GM12878 (cell line): ENCODE data around the gene MAD1L1. TPM values are rescaled to one million over a fixed set of nuclear protein-coding genes. Genes with fewer than 3 reads are reported as not detected.
A peak's percentile ranks its signal among the peaks of the same experiment; 100 is the strongest.

Source experiments
- ATF3 ChIP-seq: IDR thresholded peaks from 2 replicates; pipeline ENCODE4 v1.6.1; 2011; ENCODE audit warnings: low read depth, mild to moderate bottlenecking, low read length, moderate library complexity, borderline replicate concordance; ENCODE audit errors: extremely low read depth
- CEBPB ChIP-seq, 2 experiments: fragments of 150-350 bp in 1 of 2; IDR thresholded peaks; 2 replicates each; pipeline ENCODE4 v1.6.1; 2012 to 2014; ENCODE audit warnings: low read depth in 2 of 2, low read length in 2 of 2, borderline replicate concordance in 1 of 2, inconsistent platforms in 1 of 2
- CEBPZ ChIP-seq: fragments of 150-350 bp; IDR thresholded peaks from 2 replicates; pipeline ENCODE4 v1.6.1; 2016; ENCODE audit warnings: low read depth, low read length
- CHD1 ChIP-seq: IDR thresholded peaks from 2 replicates; pipeline ENCODE4 v1.6.1; 2012; ENCODE audit warnings: low read depth, low read length, improper control_type of control experiment
- DPF2 ChIP-seq: fragments of 450-650 bp; IDR thresholded peaks from 2 replicates; pipeline ENCODE4 v1.6.1; 2017; ENCODE audit warnings: mild to moderate bottlenecking
- EED ChIP-seq: sonication (generic); IDR thresholded peaks from 2 replicates; pipeline ENCODE4 v1.6.1; 2016; ENCODE audit warnings: antibody characterized with exemption, low read depth
- FOS ChIP-seq: IDR thresholded peaks from 3 replicates; pipeline ENCODE4 v1.6.1; 2011; ENCODE audit warnings: borderline replicate concordance; ENCODE audit not compliant: insufficient read length; ENCODE audit errors: extremely low read depth
- GABPA ChIP-seq: IDR thresholded peaks from 2 replicates; pipeline ENCODE4 v1.6.1; 2014; ENCODE audit warnings: antibody characterized with exemption, low read depth, mild to moderate bottlenecking, inconsistent platforms
- IKZF1 ChIP-seq: fragments of 450-650 bp; conservative IDR thresholded peaks from 2 replicates; pipeline ENCODE4 v1.6.1; 2017; ENCODE audit warnings: antibody characterized with exemption, mild to moderate bottlenecking
- IRF3 ChIP-seq: fragments of 450-650 bp; IDR thresholded peaks from 2 replicates; pipeline ENCODE4 v1.6.1; 2014; ENCODE audit warnings: mild to moderate bottlenecking
- IRF4 ChIP-seq: IDR thresholded peaks from 2 replicates; pipeline ENCODE4 v1.6.1; 2011; ENCODE audit warnings: low read depth, low read length
- LARP7 ChIP-seq: fragments of 450-650 bp; IDR thresholded peaks from 2 replicates; pipeline ENCODE4 v1.6.1; 2017; ENCODE audit warnings: mild to moderate bottlenecking
- NFIC ChIP-seq: IDR thresholded peaks from 2 replicates; pipeline ENCODE4 v1.6.1; 2012; ENCODE audit warnings: low read depth, mild to moderate bottlenecking, inconsistent platforms, low read length, moderate library complexity
- POLR2AphosphoS5 ChIP-seq: IDR thresholded peaks from 2 replicates; pipeline ENCODE4 v1.6.1; 2011; ENCODE audit warnings: mild to moderate bottlenecking, low read length, inconsistent platforms
- POU2F2 ChIP-seq: IDR thresholded peaks from 3 replicates; pipeline ENCODE4 v1.6.1; 2011; ENCODE audit warnings: low read depth, mild to moderate bottlenecking, low read length, borderline replicate concordance
- SMAD1 ChIP-seq: fragments of 450-650 bp; IDR thresholded peaks from 2 replicates; pipeline ENCODE4 v1.6.1; 2018; ENCODE audit warnings: mild to moderate bottlenecking, low read depth; ENCODE audit not compliant: partially characterized antibody
- STAT1 ChIP-seq: fragments of 450-650 bp; conservative IDR thresholded peaks from 2 replicates; pipeline ENCODE4 v1.6.1; 2014; ENCODE audit warnings: antibody characterized with exemption, mild to moderate bottlenecking
- TBL1XR1 ChIP-seq: IDR thresholded peaks from 2 replicates; pipeline ENCODE4 v1.6.1; 2012; ENCODE audit warnings: low read depth, low read length, improper control_type of control experiment
- TCF3 ChIP-seq: IDR thresholded peaks from 2 replicates; pipeline ENCODE4 v1.6.1; 2012; ENCODE audit warnings: low read depth, mild to moderate bottlenecking, low read length, borderline replicate concordance; ENCODE audit not compliant: insufficient read depth
- ZNF24 ChIP-seq: fragments of 450-650 bp; IDR thresholded peaks from 2 replicates; pipeline ENCODE4 v1.6.1; 2017; ENCODE audit warnings: antibody characterized with exemption, mild to moderate bottlenecking
- polyA plus RNA-seq, 11 experiments: library from polyadenylated mRNA; depleted of rRNA in 4 of 11; unstranded in 6 of 11; stranded (reverse) in 5 of 11; fragments of >200 nt; fragmentation: Nextera tagmentation in 4 of 11; fragmentation: Illumina TruSeq in 1 of 11; extraction: Ambion mirVana in 4 of 11; extraction: Trizol in 1 of 11; gene quantifications; 1 replicate in 1 of 11; 2 replicates in 10 of 11; pipeline versions ENCODE4 v1.2.1 to v1.2.3, GENCODE V29; 2011 to 2016; ENCODE audit warnings: inconsistent platforms in 2 of 11, missing spikeins in 2 of 11, low read depth in 1 of 11
- total RNA-seq, 4 experiments: library from RNA; depleted of rRNA in 3 of 4; stranded (reverse); fragments of >200 nt in 3 of 4; fragmentation: Illumina TruSeq in 1 of 4; extraction: Trizol in 1 of 4; gene quantifications; 2 replicates each; pipeline versions ENCODE4 v1.2.1 to v1.2.3, GENCODE V29; 2013 to 2021
- TF ChIP-seq, protein P1 (sequence below): fragments of 450-650 bp; IDR thresholded peaks from 2 replicates; pipeline ENCODE4 v1.6.1; 2017; ENCODE audit warnings: mild to moderate bottlenecking, moderate library complexity

MAD1L1 gene
- total and polyA plus RNA-seq, 10 of the 15 experiments (the other 5 are each of a cell fraction or from before 2014, with no cell fraction given) = 2.2 to 76.8 (median 38.3) TPM

GRCh38 chr7:2209146-2209960 lies 23.4 kb downstream of the MAD1L1 start (continued):
- TF ChIP-seq CEBPZ (no peak), TBL1XR1 (peak; percentile 61; the same call in 1 of the 2 replicates), IRF3 (0 out of 2 replicates have a peak, but pooled peaks have one; percentile 20), NFIC (peak; percentile 72; the same call in 1 of the 2 replicates), POLR2AphosphoS5 (0 out of 2 replicates have a peak, but pooled peaks have one; percentile 33), POU2F2 (0 out of 3 replicates have a peak, but pooled peaks have one; percentile 48), TCF3 (0 out of 2 replicates have a peak, but pooled peaks have one; percentile 22), EED (peak; percentile 65), FOS (no peak), IKZF1 (peak; percentile 60), CEBPB (IDR thresholded peaks at IDR 0.05; ENCODE audit: borderline replicate concordance in 1 of 2, low read depth in 2 of 2, low read length in 2 of 2) (no peak), LARP7 (0 out of 2 replicates have a peak, but pooled peaks have one; percentile 37), STAT1 (no peak), CHD1 (no peak), ATF3 (no peak), SMAD1 (no peak), ZNF24 (0 out of 2 replicates have a peak, but pooled peaks have one; percentile 11), IRF4 (no peak), GABPA (no peak), DPF2 (peak; percentile 52; the same call in 1 of the 2 replicates)
- TF ChIP-seq, protein P1, sequence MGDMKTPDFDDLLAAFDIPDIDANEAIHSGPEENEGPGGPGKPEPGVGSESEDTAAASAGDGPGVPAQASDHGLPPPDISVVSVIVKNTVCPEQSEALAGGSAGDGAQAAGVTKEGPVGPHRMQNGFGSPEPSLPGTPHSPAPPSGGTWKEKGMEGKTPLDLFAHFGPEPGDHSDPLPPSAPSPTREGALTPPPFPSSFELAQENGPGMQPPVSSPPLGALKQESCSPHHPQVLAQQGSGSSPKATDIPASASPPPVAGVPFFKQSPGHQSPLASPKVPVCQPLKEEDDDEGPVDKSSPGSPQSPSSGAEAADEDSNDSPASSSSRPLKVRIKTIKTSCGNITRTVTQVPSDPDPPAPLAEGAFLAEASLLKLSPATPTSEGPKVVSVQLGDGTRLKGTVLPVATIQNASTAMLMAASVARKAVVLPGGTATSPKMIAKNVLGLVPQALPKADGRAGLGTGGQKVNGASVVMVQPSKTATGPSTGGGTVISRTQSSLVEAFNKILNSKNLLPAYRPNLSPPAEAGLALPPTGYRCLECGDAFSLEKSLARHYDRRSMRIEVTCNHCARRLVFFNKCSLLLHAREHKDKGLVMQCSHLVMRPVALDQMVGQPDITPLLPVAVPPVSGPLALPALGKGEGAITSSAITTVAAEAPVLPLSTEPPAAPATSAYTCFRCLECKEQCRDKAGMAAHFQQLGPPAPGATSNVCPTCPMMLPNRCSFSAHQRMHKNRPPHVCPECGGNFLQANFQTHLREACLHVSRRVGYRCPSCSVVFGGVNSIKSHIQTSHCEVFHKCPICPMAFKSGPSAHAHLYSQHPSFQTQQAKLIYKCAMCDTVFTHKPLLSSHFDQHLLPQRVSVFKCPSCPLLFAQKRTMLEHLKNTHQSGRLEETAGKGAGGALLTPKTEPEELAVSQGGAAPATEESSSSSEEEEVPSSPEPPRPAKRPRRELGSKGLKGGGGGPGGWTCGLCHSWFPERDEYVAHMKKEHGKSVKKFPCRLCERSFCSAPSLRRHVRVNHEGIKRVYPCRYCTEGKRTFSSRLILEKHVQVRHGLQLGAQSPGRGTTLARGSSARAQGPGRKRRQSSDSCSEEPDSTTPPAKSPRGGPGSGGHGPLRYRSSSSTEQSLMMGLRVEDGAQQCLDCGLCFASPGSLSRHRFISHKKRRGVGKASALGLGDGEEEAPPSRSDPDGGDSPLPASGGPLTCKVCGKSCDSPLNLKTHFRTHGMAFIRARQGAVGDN = peak; percentile 77
